ENCODE measurements around the gene COX4I2. TPM values are rescaled to one million over a fixed set of nuclear protein-coding genes. Genes with fewer than 3 reads are reported as not detected.

Gene COX4I2
- total and polyA plus RNA-seq, 2 of the 8 experiments (the other 6 are each of a cell fraction or from before 2014, with no cell fraction given), result 0.26 TPM; not detected in 1

DNA sequence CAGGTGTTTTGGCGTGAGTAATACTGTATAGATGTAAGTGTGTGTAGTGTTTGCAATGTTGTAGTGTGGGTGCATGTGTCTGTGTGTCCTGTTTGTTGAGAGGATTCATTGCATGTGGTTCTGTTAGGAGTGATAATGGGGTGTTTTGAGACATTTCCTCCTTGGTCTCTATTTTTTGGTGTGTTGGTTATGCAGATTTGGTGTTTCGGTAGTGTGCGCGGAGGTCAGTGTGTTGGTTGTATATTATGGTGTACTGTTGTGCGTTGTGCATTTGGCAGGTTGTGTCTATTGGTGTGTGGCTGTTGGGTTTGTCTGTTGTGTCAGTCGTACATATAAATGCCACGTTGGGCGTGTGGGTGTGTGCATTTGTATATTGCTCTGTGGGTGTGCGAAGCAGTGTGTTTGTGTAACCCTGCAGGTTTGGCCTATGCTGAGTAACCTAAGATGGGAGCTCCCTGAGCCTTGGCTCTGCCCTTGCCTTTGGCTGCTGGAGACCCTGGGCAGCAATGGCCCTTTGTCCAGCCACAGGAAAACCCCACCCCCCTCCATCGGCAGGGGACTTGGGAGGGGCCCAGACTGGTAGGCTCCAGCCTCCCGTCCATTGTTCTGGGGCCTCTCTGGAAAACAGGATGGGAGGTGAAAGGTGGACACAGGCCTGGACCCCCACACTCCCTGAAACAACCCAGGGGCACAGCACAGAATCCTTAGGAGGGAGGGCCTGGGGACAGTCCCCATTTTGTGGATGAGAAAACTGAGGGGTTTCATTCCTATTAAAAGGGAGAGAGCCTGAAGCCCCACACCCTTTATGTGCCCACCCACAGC, 42.9 kb upstream of the COX4I2 start:
- Histone ChIP-seq H2BK15ac (ENCODE audit: low read length) (peak overlapping the region; percentile 100), H3K23ac (ENCODE audit: insufficient read length) (no peak overlapping the region), H2BK120ac (replicated peaks; ENCODE audit: low read depth, low read length) (peak overlapping the region; percentile 98), H4K20me1 (replicated peaks in 1 of 2; ENCODE audit: control insufficient read depth in 1 of 2, insufficient read depth in 2 of 2, low read length in 2 of 2) (no peaks in the 10 kb centered on the region), H3K9me3 (ENCODE audit: insufficient read depth in 2 of 2, low read depth in 1 of 2, low read length in 1 of 2) (no peaks in the 10 kb centered on the region), H2AFZ (ENCODE audit: low read length) (no peak overlapping the region), H3K4me2 (ENCODE audit: insufficient read depth in 1 of 2, low read depth in 2 of 2, low read length in 2 of 2) (peak overlapping the region; percentile 20 to 32), H2BK20ac (ENCODE audit: low read length) (peak overlapping the region; percentile 100), H3K14ac (ENCODE audit: insufficient read length) (no peak overlapping the region), H2BK5ac (ENCODE audit: low read depth, low read length) (peak overlapping the region; percentile 100), H3K4me1 (replicated peaks in 1 of 4; ENCODE audit: control insufficient read depth in 3 of 4, insufficient read depth in 4 of 4, low read length in 3 of 4) (peaks cover 23 to 33% (median 25%) of the 10 kb centered on the region in 4 experiments), H3K56ac (replicated peaks; ENCODE audit: insufficient read length, low read depth, low read length) (peak overlapping the region; percentile 50), H3K79me1 (ENCODE audit: low read depth, low read length) (no peaks in the 10 kb centered on the region), H2BK12ac (ENCODE audit: low read depth, low read length) (peak overlapping the region; percentile 100), H4K91ac (replicated peaks; ENCODE audit: insufficient read length, low read length) (peak overlapping the region; percentile 70), H4K8ac (ENCODE audit: extremely low read depth, insufficient read depth, low read length) (no peak overlapping the region; the same call in 1 of the 2 replicates), H3K18ac (ENCODE audit: extremely low read depth, low read length) (peak overlapping the region; percentile 96), H4K5ac (ENCODE audit: insufficient read length, low read depth, low read length) (peak overlapping the region; percentile 40), H3K9ac (replicated peaks in 1 of 4; ENCODE audit: extremely low read depth in 1 of 4, low read depth in 3 of 4, low read length in 3 of 4) (peak overlapping the region in 2 of 4 experiments; percentile 9 to 21; a peak in 3 of 7 replicates), H3K4ac (replicated peaks; ENCODE audit: insufficient read length, low read depth, low read length) (peak overlapping the region; percentile 96), H3K4me3 (ENCODE audit: extremely low read depth in 1 of 4, insufficient read depth in 2 of 4, low read depth in 3 of 4, low read length in 4 of 4) (peak overlapping the region in 1 of 4 experiments; percentile 8; a peak in 1 of 8 replicates), H3K27me3 (replicated peaks in 1 of 4; ENCODE audit: control insufficient read depth in 3 of 4, extremely low read depth in 1 of 4, insufficient read depth in 3 of 4, low read length in 3 of 4) (no peaks in the 10 kb centered on the region), H3K23me2 (ENCODE audit: low read depth, low read length) (no peaks in the 10 kb centered on the region), H3K36me3 (ENCODE audit: control insufficient read depth in 2 of 4, insufficient read depth in 4 of 4, low read length in 3 of 4) (no peaks in the 10 kb centered on the region), H2AK5ac (ENCODE audit: low read depth, low read length) (peak overlapping the region; percentile 100), H3K27ac (ENCODE audit: low read depth, low read length) (no peak overlapping the region; the same call in 1 of the 2 replicates), H3K79me2 (ENCODE audit: control insufficient read depth in 1 of 2, insufficient read depth in 2 of 2, low read length in 2 of 2) (no peaks in the 10 kb centered on the region)
- ChIA-PET CTCF (ENCODE audit: partially characterized antibody) (interaction anchor here (0.7 to 32.8 kb wide), 4 partner anchors 10 to 39 kb away, joined by 3 to 1559 read pairs (median 50); partner anchors contain the start of gene ID1), POLR2A (ENCODE audit: partially characterized antibody) (interaction anchor here (3.1 to 26.1 kb wide), 4 partner anchors 10 to 26 kb away, joined by 27 to 1033 read pairs (median 66); partner anchors contain the start of gene ID1)
- DNase-seq (ENCODE audit: low read depth in 1 of 2, low spot score in 2 of 2) (peak in 1 of 2 experiments; percentile 82), FAIRE-seq (no peak)
- 64% methylated on average over 11 of the region's 11 CpGs; no CpG with 5 or more reads in 1 of the 2 experiments for WGBS, 2 experiments (ENCODE audit: extremely low coverage in 1 of 2, insufficient coverage in 1 of 2, insufficient read length in 1 of 2, insufficient replicate concordance in 2 of 2, low coverage in 1 of 2, low lambda C conversion rate in 2 of 2, missing lambda C conversion rate in 1 of 2)
- no peak; the same call in 1 of the 2 replicates for TF ChIP-seq BACH1 (IDR thresholded peaks at IDR 0.05; ENCODE audit: low read length)
- TF ChIP-seq CHD2 (IDR thresholded peaks at IDR 0.05; ENCODE audit: low read length), result 0 out of 2 replicates have a peak, but pooled peaks have one; percentile 0
- no peak for TF ChIP-seq RBBP5 (IDR thresholded peaks at IDR 0.05; ENCODE audit: borderline replicate concordance, low read depth, low read length)
- TF ChIP-seq, protein P1, sequence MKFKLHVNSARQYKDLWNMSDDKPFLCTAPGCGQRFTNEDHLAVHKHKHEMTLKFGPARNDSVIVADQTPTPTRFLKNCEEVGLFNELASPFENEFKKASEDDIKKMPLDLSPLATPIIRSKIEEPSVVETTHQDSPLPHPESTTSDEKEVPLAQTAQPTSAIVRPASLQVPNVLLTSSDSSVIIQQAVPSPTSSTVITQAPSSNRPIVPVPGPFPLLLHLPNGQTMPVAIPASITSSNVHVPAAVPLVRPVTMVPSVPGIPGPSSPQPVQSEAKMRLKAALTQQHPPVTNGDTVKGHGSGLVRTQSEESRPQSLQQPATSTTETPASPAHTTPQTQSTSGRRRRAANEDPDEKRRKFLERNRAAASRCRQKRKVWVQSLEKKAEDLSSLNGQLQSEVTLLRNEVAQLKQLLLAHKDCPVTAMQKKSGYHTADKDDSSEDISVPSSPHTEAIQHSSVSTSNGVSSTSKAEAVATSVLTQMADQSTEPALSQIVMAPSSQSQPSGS (IDR thresholded peaks at IDR 0.05; ENCODE audit: low read length), result no peak
- TF ChIP-seq YY1 (IDR thresholded peaks at IDR 0.05; ENCODE audit: low read depth, low read length), result peak; percentile 79; the same call in 1 of the 2 replicates
- no peak for TF ChIP-seq RFX5 (IDR thresholded peaks at IDR 0.05; ENCODE audit: borderline replicate concordance, low read depth, low read length)
- no peak for TF ChIP-seq SUZ12 (IDR thresholded peaks at IDR 0.05; ENCODE audit: low read length)
- TF ChIP-seq TBP (IDR thresholded peaks at IDR 0.05; ENCODE audit: low read depth, low read length), result peak; percentile 39; the same call in 1 of the 2 replicates
- no peak for TF ChIP-seq JUND (IDR thresholded peaks at IDR 0.05; ENCODE audit: low read length)
- TF ChIP-seq TAF7 (optimal IDR thresholded peaks at IDR 0.05; ENCODE audit: borderline replicate concordance, low read depth, low read length), result no peak

Measured in H1 (cell line).